Measurements from ENCODE around the gene TMEM212. TPM values are rescaled to one million over a fixed set of nuclear protein-coding genes. Genes with fewer than 3 reads are reported as not detected.

TMEM212 gene
- total RNA-seq, 1 donor from 2014 or later: not detected

GRCh38 chr3:171878461-171879225, 35.5 kb downstream of the TMEM212 start:
- Histone ChIP-seq H3K4me2 (ENCODE audit: low read length) (no peak overlapping the region), H3K4me1 (ENCODE audit: insufficient read depth, low read length) (peaks cover 30% of the 10 kb centered on the region), H3K79me2 (ENCODE audit: insufficient read depth, low read length) (no peaks in the 10 kb centered on the region), H3K9ac (ENCODE audit: low read length) (no peak overlapping the region), H3K27me3 (ENCODE audit: insufficient read depth, low read length) (no peaks in the 10 kb centered on the region), H3K4me3 (ENCODE audit: insufficient read depth, low read depth, low read length) (no peak overlapping the region), H2AFZ (ENCODE audit: low read depth, low read length) (no peak overlapping the region), H4K20me1 (ENCODE audit: insufficient read depth, low read length) (no peaks in the 10 kb centered on the region), H3K36me3 (ENCODE audit: insufficient read depth, low read length) (no peaks in the 10 kb centered on the region), H3K27ac (ENCODE audit: low read depth, low read length) (no peak overlapping the region), H3K9me3 (ENCODE audit: insufficient read depth, low read depth, low read length) (no peaks in the 10 kb centered on the region)
- FAIRE-seq: no peak
- DNase-seq (ENCODE audit: low read depth): peak; percentile 83
- Mint-ChIP-seq H3K9me3 (ENCODE audit: unreplicated experiment) (no peaks in the 10 kb centered on the region), H3K27me3 (ENCODE audit: low read depth, unreplicated experiment) (no peaks in the 10 kb centered on the region), H3K27ac (ENCODE audit: unreplicated experiment) (no peak overlapping the region), H3K36me3 (ENCODE audit: low read depth, unreplicated experiment) (no peaks in the 10 kb centered on the region), H3K4me1 (ENCODE audit: low read depth, unreplicated experiment) (peaks cover 49% of the 10 kb centered on the region), H3K4me3 (ENCODE audit: unreplicated experiment) (no peak overlapping the region)
- TF ChIP-seq CTCF (IDR thresholded peaks at IDR 0.05; ENCODE audit: insufficient read depth, low read depth, low read length): no peak

DNA sequence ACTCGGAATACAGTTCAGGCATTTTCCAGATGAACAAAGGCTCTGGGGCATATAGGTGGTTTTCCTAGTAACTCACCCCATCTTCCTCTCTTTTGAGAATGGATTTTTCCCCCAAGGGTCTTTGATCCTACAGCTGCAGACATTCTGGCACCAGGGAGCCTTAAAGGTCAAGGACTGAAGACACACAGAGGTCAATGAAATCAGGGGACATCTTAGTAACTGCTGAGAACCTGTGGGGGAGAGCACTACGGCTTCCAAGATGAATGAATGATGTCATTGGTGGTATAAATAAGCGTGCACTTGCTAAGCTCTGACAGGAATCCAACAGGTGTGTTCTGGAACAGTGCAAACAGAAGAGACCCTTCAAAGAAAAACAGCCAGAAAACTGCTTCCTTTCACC, 36.3 kb downstream of the TMEM212 start:
- H3K4me1 ChIP-seq (ENCODE audit: insufficient read depth, low read length): peaks cover 25% of the 10 kb centered on the region
- no peak for DNase-seq (ENCODE audit: low read depth)
- H3K9me3 Mint-ChIP-seq (ENCODE audit: unreplicated experiment): no peaks in the 10 kb centered on the region
- no peaks in the 10 kb centered on the region for H3K9me3 ChIP-seq (ENCODE audit: insufficient read depth, low read depth, low read length)
- no peak overlapping the region for H2AFZ ChIP-seq (ENCODE audit: low read depth, low read length)
- H3K4me3 ChIP-seq (ENCODE audit: insufficient read depth, low read depth, low read length): no peak overlapping the region
- no peak overlapping the region for H3K27ac ChIP-seq (ENCODE audit: low read depth, low read length)
- FAIRE-seq: no peak
- no peaks in the 10 kb centered on the region for H4K20me1 ChIP-seq (ENCODE audit: insufficient read depth, low read length)
- TF ChIP-seq EZH2 (IDR thresholded peaks at IDR 0.05; ENCODE audit: insufficient read depth, low read length): no peak
- no peak for TF ChIP-seq CTCF (IDR thresholded peaks at IDR 0.05; ENCODE audit: insufficient read depth, low read depth, low read length)
- H3K4me1 Mint-ChIP-seq (ENCODE audit: low read depth, unreplicated experiment): peaks cover 41% of the 10 kb centered on the region
- H3K27ac Mint-ChIP-seq (ENCODE audit: unreplicated experiment): peak overlapping the region; percentile 69
- H3K27me3 Mint-ChIP-seq (ENCODE audit: low read depth, unreplicated experiment): no peaks in the 10 kb centered on the region
- no peak overlapping the region for H3K9ac ChIP-seq (ENCODE audit: low read length)
- no peaks in the 10 kb centered on the region for H3K27me3 ChIP-seq (ENCODE audit: insufficient read depth, low read length)
- H3K79me2 ChIP-seq (ENCODE audit: insufficient read depth, low read length): no peaks in the 10 kb centered on the region
- H3K36me3 Mint-ChIP-seq (ENCODE audit: low read depth, unreplicated experiment): no peaks in the 10 kb centered on the region
- no peaks in the 10 kb centered on the region for H3K36me3 ChIP-seq (ENCODE audit: insufficient read depth, low read length)
- H3K4me3 Mint-ChIP-seq (ENCODE audit: unreplicated experiment): no peak overlapping the region
- H3K4me2 ChIP-seq (ENCODE audit: low read length): no peak overlapping the region
